MCF 10A (cell line): ENCODE measurements around the gene SRRD. TPM values are rescaled to one million over a fixed set of nuclear protein-coding genes. Genes with fewer than 3 reads are reported as not detected.

Source experiments
- BruUV-seq: library from RNA; stranded (reverse); fragments of 400-500 nt; replicated peaks from 2 replicates; lab custom pipeline; 2021; lab: Mats Ljungman, UMichigan
- CTCF ChIA-PET: fragments of 300-600 bp; sonication (Branson Sonifier 250); formaldehyde crosslinking; extraction: SDS; loops from one replicate; lab custom pipeline; 2021; ENCODE audit warnings: antibody characterized with exemption, inconsistent platforms; lab: Yijun Ruan, JAX
- POLR2A ChIA-PET: fragments of 300-600, 350-650 bp; sonication (Branson Sonifier 250); formaldehyde crosslinking; extraction: SDS; loops from one replicate; lab custom pipeline; 2020; ENCODE audit warnings: antibody characterized with exemption, inconsistent platforms; lab: Yijun Ruan, JAX
- DNase-seq: peaks from one replicate; pipeline ENCODE4 v3.0.0-alpha.2; 2018; ENCODE audit not compliant: unreplicated experiment
- H3K27ac Mint-ChIP-seq: one replicate; pipeline ENCODE4 v1.8.0; 2022; ENCODE audit warnings: mild to moderate bottlenecking, low read depth, mixed read lengths; ENCODE audit not compliant: unreplicated experiment
- H3K27me3 Mint-ChIP-seq: one replicate; pipeline ENCODE4 v1.8.0; 2022; ENCODE audit warnings: mixed read lengths; ENCODE audit not compliant: insufficient read depth, unreplicated experiment
- H3K36me3 Mint-ChIP-seq: one replicate; pipeline ENCODE4 v1.8.0; 2022; ENCODE audit warnings: mild to moderate bottlenecking, moderate library complexity, mixed read lengths; ENCODE audit not compliant: insufficient read depth, unreplicated experiment
- H3K4me1 Mint-ChIP-seq: one replicate; pipeline ENCODE4 v1.8.0; 2022; ENCODE audit warnings: mixed read lengths; ENCODE audit not compliant: insufficient read depth, unreplicated experiment
- H3K4me3 Mint-ChIP-seq: one replicate; pipeline ENCODE4 v1.8.0; 2022; ENCODE audit warnings: mild to moderate bottlenecking, moderate library complexity, mixed read lengths; ENCODE audit not compliant: unreplicated experiment
- H3K9me3 Mint-ChIP-seq: one replicate; pipeline ENCODE4 v1.8.0; 2022; ENCODE audit warnings: mixed read lengths; ENCODE audit not compliant: unreplicated experiment
- CTCF ChIP-seq: fragments of 200-600 bp; IDR thresholded peaks from one replicate; pipeline ENCODE4 v1.8.0; 2022; ENCODE audit warnings: antibody characterized with exemption, mild to moderate bottlenecking; ENCODE audit not compliant: unreplicated experiment
- intact Hi-C: fragments of 100-400 bp; cut with micrococcal nuclease; formaldehyde crosslinking; loops from 2 replicates; pipeline ENCODE4 v1.14.1; 2022
- total RNA-seq: library from RNA; stranded (reverse); gene quantifications from 2 replicates; pipeline ENCODE4 v1.2.3, GENCODE V29; 2022

The SRRD gene
- total RNA-seq, 1 experiment from 2014 or later: 27.9 TPM

DNA sequence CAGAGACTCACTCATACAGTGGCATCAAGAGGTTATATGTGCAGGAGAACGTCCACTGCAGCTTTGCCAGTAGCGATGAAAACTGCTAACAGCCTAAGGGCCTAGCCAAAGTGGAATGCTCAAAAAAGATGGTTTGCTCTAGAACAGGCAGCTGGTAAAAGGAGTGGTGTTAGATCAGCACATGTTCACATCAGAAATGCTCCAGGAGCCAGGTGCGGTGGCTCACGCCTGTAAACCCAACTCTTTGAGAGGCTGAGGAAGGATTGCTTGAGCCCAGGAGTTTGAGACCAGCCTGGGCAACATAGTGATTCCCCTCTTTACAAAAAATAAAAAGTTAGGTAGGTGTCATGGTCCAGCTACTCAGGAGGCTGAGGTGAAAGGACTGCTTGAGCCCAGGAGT, 38.9 kb downstream of the SRRD start:
- DNase-seq: no peak
- POLR2A ChIA-PET: interaction anchor here (0.6 to 3.2 kb wide), 2 partner anchors 10 to 24 kb away, joined by 4 to 12 read pairs; partner anchors contain the start of gene TFIP11
- Mint-ChIP-seq H3K27me3 (no peaks in the 10 kb centered on the region), H3K36me3 (peaks cover 6% of the 10 kb centered on the region), H3K9me3 (no peaks in the 10 kb centered on the region), H3K27ac (no peak overlapping the region), H3K4me1 (no peaks in the 10 kb centered on the region), H3K4me3 (no peak overlapping the region)
- TF ChIP-seq CTCF: no peak
- intact Hi-C loops: no loop called here
- no TSS peak for BruUV-seq
- CTCF ChIA-PET: no interaction called here

DNA sequence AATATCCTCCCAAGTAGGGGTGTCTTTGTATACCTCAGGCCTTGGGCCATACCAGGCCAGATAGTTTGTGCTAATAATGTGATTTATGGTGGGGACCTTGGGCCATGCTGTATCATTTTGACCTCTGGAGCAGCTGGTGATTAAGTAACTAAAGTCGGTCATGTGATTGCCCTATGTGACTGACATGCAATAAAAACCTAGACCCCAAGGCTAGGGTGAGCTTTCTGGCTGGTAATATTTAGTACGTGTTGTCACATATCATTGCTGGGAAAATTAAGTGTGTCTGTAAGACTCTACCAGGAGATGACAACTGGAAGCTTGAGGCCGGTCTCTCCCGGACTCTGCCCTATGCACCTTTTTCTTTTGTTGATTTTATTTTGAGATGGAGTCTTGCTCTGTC, 41.2 kb downstream of the SRRD start:
- TF ChIP-seq CTCF: no peak
- no TSS peak for BruUV-seq
- H3K9me3 Mint-ChIP-seq: no peaks in the 10 kb centered on the region
- CTCF ChIA-PET: no interaction called here
- H3K4me3 Mint-ChIP-seq: no peak overlapping the region
- H3K27ac Mint-ChIP-seq: no peak overlapping the region
- POLR2A ChIA-PET: interaction anchor here (3.2 kb wide), 1 partner anchor 12 kb away, joined by 12 read pairs; the partner anchor contains the start of gene TFIP11
- H3K36me3 Mint-ChIP-seq: peaks cover 6% of the 10 kb centered on the region
- no peaks in the 10 kb centered on the region for H3K27me3 Mint-ChIP-seq
- DNase-seq: no peak
- intact Hi-C loops: no loop called here
- H3K4me1 Mint-ChIP-seq: peaks cover 6% of the 10 kb centered on the region

GRCh38 chr22:26525946-26526564, 42.4 kb downstream of the SRRD start:
- BruUV-seq: no TSS peak
- H3K9me3 Mint-ChIP-seq: no peaks in the 10 kb centered on the region
- H3K36me3 Mint-ChIP-seq: peaks cover 15% of the 10 kb centered on the region
- intact Hi-C loops: no loop called here
- no peak overlapping the region for H3K27ac Mint-ChIP-seq
- POLR2A ChIA-PET: interaction anchor here (1.8 kb wide), 1 partner anchor 13 kb away, joined by 4 read pairs; the partner anchor contains the start of gene TFIP11
- H3K27me3 Mint-ChIP-seq: no peaks in the 10 kb centered on the region
- H3K4me3 Mint-ChIP-seq: no peak overlapping the region
- DNase-seq: no peak
- peaks cover 10% of the 10 kb centered on the region for H3K4me1 Mint-ChIP-seq
- no peak for TF ChIP-seq CTCF
- CTCF ChIA-PET: no interaction called here

- POLR2A ChIA-PET: interaction anchor here (1.8 kb wide), 1 partner anchor 14 kb away, joined by 4 read pairs; the partner anchor contains the start of gene TFIP11
Measured at GRCh38 chr22:26527167-26527566, 43.5 kb downstream of the SRRD start.

More at GRCh38 chr22:26527167-26527566, 43.5 kb downstream of the SRRD start:
- H3K4me1 Mint-ChIP-seq: peaks cover 10% of the 10 kb centered on the region
- no TSS peak for BruUV-seq
- TF ChIP-seq CTCF: no peak
- intact Hi-C loops: no loop called here
- H3K4me3 Mint-ChIP-seq: no peak overlapping the region
- H3K27me3 Mint-ChIP-seq: no peaks in the 10 kb centered on the region
- H3K36me3 Mint-ChIP-seq: peaks cover 15% of the 10 kb centered on the region
- CTCF ChIA-PET: interaction anchor here (0.7 kb wide), 1 partner anchor 54 kb away, joined by 3 read pairs; no protein-coding TSS in a partner anchor
- no peak overlapping the region for H3K27ac Mint-ChIP-seq
- H3K9me3 Mint-ChIP-seq: no peaks in the 10 kb centered on the region
- no peak for DNase-seq
